IPS DF 4.7 (cell line): ENCODE measurements around the gene DUSP16.

ENCODE experiments used
- DNase-seq: peaks from one replicate; pipeline ENCODE4 v3.0.0-alpha.2; 2013; ENCODE audit warnings: low spot score; ENCODE audit errors: extremely low read depth

The DUSP16 gene

GRCh38 chr12:12442548-12443071 is 120.1 kb downstream of the DUSP16 start:
- no peak for DNase-seq

DNA sequence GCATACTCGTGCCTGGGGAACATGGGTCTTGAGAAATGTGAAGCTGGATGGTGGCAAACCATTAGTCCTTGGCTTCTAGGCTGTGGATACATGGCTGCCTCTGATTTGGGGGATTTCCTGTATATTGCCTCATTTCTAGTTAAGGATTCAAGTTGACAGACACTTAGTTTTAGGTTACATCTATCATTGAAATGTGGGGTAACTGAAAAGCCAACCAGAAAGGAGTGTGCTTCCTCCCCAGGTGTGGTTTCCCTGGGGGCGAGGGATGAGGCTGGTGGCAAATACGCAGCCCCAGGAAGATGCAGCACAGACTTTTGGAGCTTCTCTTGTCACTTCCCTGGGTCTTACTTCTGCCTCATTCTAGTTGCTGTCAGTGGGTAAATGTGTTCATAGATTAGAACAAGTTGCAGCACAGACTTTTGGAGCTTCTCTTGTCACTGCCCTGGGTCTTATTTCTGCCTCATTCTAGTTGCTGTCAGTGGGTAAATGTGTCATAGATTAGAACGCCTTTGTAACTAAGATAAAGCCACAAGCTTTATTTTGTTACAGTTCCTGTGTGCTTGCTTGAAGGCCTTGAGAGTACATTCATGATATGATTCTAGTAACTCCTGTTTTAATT is 120.7 kb downstream of the DUSP16 start:
- DNase-seq = no peak

DNA sequence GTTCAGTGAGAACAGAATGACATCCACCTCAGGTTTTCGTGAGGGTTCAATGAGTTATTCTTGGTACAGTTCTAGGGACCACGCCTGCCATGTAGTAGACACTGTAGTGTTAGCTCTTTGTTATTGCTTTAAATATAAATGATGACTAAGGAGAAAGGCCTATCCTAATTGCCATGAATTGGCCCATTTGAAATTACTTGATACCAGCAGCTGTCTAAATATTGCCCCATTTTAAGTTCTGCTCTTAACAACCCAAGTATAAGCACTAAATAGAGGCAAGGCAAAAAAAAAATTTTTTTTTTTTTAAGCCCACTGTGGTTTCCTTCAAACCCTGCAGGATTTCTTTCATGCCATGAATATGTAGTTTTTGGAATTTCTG is 121.2 kb downstream of the DUSP16 start:
- no peak for DNase-seq

- no peak for DNase-seq
Observed at GRCh38 chr12:12440784-12441428, 121.8 kb downstream of the DUSP16 start.

GRCh38 chr12:12439636-12440035 is 123.0 kb downstream of the DUSP16 start:
- no peak for DNase-seq

DNA sequence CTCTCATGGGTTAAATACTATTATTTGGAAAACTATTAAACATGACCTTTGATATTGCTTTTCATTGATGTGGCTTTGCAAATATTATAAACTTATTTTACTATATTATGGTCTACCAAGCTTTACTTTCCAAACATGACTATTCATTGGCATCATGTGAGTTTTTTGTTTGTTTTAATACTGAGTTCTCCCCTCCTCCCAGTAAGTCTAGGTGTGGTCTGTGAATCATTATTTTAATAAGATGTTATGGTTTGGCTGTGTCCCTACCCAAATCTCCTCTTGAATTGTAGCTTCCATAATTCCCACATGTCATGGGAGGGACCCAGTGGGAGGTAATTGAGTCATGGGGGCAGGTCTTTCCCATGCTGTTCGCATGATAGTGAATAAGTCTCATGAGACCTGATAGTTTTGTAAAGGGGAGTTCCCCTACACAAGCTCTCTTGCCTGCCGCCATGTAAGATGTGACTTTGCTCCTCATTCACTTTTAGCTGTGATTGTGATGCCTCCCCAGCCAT is 125.8 kb downstream of the DUSP16 start:
- DNase-seq = no peak

DNA sequence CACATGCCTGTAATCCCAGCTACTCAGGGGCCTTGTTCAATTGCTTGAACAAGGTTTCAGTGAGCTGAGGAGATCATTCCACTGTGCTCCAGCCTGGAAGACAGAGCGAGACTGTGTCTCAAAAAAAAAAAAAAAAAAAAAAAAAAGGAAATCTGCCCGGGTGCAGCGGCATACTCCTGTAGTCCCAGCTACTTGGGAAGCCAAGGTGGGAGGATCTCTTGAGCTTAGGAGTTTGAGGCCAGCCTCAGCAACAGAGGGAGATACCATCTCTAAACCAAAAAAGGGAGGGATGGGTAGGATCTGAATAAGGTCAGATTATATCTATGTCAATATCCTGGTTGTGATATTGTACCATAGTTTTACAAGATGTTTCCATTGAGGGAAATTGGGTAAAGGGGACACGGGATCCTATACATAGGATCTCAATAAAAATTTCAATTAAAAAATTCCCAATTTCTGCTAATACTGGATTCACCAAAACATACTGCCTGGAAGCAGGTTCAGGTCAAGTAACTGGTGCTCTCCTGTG is 129.4 kb downstream of the DUSP16 start:
- DNase-seq = no peak

GRCh38 chr12:12432364-12432763 is 130.3 kb downstream of the DUSP16 start:
- no peak for DNase-seq

DNA sequence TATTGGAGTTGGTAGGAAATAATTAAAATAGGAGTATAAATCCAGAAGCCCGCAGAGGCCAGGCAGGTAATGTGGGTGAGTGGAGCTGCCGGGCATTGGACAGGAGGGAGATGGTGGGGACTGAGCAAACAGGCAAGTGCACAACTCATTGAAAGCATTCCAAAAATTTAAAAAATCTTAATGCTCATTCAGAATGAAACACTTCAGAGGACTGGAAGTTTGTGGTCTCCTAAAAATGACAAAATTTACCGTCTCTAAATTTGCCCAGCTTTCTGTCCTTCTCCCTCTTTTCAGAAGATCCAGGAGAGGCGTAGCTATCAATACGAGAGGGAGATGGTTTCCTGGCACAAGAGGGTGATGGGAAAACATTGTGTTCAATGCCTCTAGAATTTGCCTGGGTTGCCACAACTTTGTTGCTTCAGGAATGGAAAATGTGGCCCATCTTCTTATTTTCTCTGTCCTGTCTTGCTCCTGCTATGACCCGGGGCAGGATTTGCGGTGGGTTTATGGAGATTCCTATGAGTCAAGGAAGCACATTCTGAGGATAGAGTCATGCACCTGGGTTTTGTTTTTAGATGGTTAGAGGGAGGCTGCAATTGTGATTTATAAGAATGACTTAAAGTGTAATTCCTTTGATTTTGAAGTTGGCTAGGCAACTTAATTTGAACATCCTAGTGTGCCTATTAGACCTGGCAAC is 133.6 kb downstream of the DUSP16 start:
- no peak for DNase-seq

GRCh38 chr12:12428047-12428446 is 134.6 kb downstream of the DUSP16 start:
- DNase-seq = no peak

- DNase-seq = no peak
Observed at GRCh38 chr12:12427568-12427967, 135.1 kb downstream of the DUSP16 start.

- DNase-seq = no peak
Observed at GRCh38 chr12:12425616-12426015, 137.0 kb downstream of the DUSP16 start.

- no peak for DNase-seq
Observed at GRCh38 chr12:12425001-12425400, 137.7 kb downstream of the DUSP16 start.
